DMS 273 (cell line): Measurements from ENCODE around the gene CCDC93.

Source experiments
- DNase-seq: peaks from one replicate; lab custom pipeline; 2025; ENCODE audit not compliant: unreplicated experiment; lab: John Stamatoyannopoulos, UW

Gene CCDC93

GRCh38 chr2:117994729-117995128 is 19.1 kb downstream of the CCDC93 start:
- no peak for DNase-seq

GRCh38 chr2:117989854-117990438 is 23.9 kb downstream of the CCDC93 start:
- DNase-seq: no peak

- DNase-seq: no peak
Measured at GRCh38 chr2:117987121-117987520, 26.7 kb downstream of the CCDC93 start.

- no peak for DNase-seq
Measured at GRCh38 chr2:117985092-117985491, 28.8 kb downstream of the CCDC93 start.

GRCh38 chr2:117984208-117984607 is 29.7 kb downstream of the CCDC93 start:
- DNase-seq: no peak

- DNase-seq: no peak
Measured at GRCh38 chr2:117983040-117983439, 30.8 kb downstream of the CCDC93 start.

GRCh38 chr2:117982376-117983033 is 31.4 kb downstream of the CCDC93 start:
- no peak for DNase-seq

GRCh38 chr2:117981810-117982209 is 32.1 kb downstream of the CCDC93 start:
- DNase-seq: no peak

GRCh38 chr2:117980783-117981676 is 32.8 kb downstream of the CCDC93 start:
- no peak for DNase-seq

- no peak for DNase-seq
Measured at GRCh38 chr2:117979911-117980701, 33.8 kb downstream of the CCDC93 start.

- no peak for DNase-seq
Measured at GRCh38 chr2:117977696-117978095, 36.2 kb downstream of the CCDC93 start.

GRCh38 chr2:117976581-117976980 is 37.3 kb downstream of the CCDC93 start:
- DNase-seq: no peak

- no peak for DNase-seq
Measured at GRCh38 chr2:117973498-117974082, 40.3 kb downstream of the CCDC93 start.

GRCh38 chr2:117972476-117973123 is 41.3 kb downstream of the CCDC93 start:
- no peak for DNase-seq

GRCh38 chr2:117968722-117969121 is 45.1 kb downstream of the CCDC93 start:
- DNase-seq: peak; percentile 24

- peak; percentile 11 for DNase-seq
Measured at GRCh38 chr2:117967977-117968718, 45.7 kb downstream of the CCDC93 start.

GRCh38 chr2:117963446-117963845 is 50.4 kb downstream of the CCDC93 start:
- DNase-seq: no peak

- no peak for DNase-seq
Measured at GRCh38 chr2:117961201-117961600, 52.7 kb downstream of the CCDC93 start.

GRCh38 chr2:117960231-117960630 is 53.6 kb downstream of the CCDC93 start:
- no peak for DNase-seq

- DNase-seq: no peak
Measured at GRCh38 chr2:117958186-117958585, 55.7 kb downstream of the CCDC93 start.
